GM12801 (cell line): ENCODE measurements around the gene CABP5.

Experiments
- TF ChIP-seq, protein P1 (sequence below): IDR thresholded peaks from one replicate; pipeline ENCODE4 v1.5.1; 2011; ENCODE audit warnings: control low read depth; ENCODE audit not compliant: insufficient read length; ENCODE audit errors: extremely low read depth

CABP5 gene

DNA sequence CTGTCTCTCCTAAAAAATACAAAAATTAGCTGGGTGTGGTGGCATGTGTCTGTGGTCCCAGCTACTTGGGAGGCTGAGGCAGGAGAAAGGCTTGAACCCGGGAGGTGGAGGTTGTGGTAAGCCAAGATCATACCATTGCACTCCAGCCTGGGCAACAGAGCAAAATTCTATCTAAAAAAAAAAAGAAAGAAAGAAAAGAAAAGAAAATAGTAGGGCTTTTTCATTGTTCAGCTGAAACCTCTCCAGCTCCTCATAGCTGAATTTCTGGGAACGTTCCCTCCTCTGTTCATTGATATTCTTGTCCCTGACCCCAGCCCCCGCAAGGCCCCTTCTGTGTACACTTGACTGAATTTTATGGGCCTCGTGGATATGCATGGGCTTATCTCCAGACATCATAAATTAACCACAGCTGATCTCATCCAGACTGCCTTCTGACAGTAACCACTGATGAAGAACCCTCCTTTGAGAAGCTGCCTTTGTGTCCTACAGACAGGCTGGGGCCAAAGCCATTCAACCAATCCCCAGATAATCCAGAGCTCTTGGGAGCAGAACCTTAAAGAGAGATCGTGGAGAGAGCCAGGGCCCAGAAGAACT, 49.6 kb downstream of the CABP5 start, which contains the start of gene ELSPBP1:
ELSPBP1 (plus strand) TSS at position 424 of the 594 bp plus-strand sequence. CDS start 14,036 bp downstream, outside the sequence.
- TF ChIP-seq, protein P1, sequence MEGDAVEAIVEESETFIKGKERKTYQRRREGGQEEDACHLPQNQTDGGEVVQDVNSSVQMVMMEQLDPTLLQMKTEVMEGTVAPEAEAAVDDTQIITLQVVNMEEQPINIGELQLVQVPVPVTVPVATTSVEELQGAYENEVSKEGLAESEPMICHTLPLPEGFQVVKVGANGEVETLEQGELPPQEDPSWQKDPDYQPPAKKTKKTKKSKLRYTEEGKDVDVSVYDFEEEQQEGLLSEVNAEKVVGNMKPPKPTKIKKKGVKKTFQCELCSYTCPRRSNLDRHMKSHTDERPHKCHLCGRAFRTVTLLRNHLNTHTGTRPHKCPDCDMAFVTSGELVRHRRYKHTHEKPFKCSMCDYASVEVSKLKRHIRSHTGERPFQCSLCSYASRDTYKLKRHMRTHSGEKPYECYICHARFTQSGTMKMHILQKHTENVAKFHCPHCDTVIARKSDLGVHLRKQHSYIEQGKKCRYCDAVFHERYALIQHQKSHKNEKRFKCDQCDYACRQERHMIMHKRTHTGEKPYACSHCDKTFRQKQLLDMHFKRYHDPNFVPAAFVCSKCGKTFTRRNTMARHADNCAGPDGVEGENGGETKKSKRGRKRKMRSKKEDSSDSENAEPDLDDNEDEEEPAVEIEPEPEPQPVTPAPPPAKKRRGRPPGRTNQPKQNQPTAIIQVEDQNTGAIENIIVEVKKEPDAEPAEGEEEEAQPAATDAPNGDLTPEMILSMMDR: no peak

DNA sequence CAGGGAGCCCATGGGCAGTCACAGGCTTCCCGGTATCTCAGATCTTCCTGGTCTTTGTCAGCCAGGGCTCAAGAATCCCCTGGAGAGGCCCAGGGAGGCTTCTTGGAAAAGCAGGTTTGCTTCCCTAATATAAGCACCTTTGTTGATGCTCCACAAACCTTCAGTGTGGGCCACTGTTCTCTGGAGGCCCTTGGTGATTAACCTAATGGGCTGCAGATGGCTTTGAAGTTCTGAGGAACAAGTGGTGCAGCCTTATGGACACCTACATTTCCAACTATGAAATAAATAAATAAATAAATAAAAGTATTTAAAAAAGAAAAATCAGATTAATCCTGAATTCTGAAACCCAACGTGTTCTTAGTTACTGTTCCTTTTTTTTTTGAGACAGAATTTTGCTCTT, 51.8 kb downstream of the CABP5 start, which contains the start of gene BSPH1:
BSPH1 (minus strand) TSS at position 101 of the 400 bp plus-strand sequence; CDS start at position 12, 89 bp downstream.
- TF ChIP-seq, protein P1: no peak

DNA sequence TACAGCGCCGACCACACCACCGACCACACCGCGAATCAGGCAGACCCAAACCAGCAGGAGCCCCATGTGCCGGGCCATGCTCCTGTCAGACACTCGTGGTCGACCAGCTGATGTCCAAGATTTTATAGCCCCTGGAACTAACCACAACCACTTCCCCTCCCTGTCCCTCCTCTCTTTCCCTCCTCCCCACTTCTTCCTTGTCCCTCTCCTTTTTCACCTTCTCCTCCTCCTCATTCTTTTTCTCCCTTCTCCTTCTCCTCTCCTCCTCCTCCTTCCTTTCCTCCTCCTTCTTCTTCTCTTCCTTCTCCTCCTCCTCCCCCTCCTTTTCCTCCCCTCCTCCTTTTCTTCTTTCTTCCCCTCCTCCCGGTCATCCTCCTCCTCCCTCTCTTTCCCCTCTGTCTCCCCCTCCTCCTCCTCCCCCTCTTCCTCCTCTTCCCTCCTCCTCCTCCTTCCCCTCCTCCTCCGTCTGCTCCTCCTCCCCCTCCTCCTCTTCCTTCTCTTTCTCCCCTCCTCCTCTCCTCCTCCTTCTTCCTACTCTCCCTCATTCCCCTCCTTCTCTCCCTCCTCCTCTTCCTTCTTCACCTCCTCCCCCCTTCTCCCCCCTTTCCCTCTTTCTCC, 52.6 kb downstream of the CABP5 start:
- TF ChIP-seq, protein P1: no peak
